ENCODE measurements around the gene SCFD2. TPM values are rescaled to one million over a fixed set of nuclear protein-coding genes. Genes with fewer than 3 reads are reported as not detected.
A peak's percentile ranks its signal among the peaks of the same experiment; 100 is the strongest.

Gene SCFD2
- total RNA-seq, 1 experiment from 2014 or later: 12.4 TPM

DNA sequence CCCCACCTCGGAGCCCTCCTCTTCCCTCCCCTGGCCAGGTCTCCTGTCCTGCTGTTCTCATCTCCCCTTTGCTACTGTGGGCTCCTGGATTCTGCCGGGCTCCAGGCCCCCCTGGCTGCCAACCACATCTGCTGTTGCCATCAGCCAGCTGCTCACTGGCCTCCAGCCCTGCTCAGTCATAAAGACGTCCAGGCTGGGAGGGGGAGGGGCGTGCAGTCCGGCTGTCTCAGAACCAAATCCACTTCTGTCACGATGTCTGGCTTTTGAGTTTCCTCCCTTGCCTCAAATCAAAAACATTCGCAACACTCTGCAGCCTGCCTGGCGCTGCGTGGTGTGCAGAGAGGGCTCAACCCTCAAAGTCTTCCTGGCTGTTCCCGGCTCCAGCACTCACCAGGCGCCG is 496.7 kb downstream of the SCFD2 start (continued):
- TF ChIP-seq, protein P1, sequence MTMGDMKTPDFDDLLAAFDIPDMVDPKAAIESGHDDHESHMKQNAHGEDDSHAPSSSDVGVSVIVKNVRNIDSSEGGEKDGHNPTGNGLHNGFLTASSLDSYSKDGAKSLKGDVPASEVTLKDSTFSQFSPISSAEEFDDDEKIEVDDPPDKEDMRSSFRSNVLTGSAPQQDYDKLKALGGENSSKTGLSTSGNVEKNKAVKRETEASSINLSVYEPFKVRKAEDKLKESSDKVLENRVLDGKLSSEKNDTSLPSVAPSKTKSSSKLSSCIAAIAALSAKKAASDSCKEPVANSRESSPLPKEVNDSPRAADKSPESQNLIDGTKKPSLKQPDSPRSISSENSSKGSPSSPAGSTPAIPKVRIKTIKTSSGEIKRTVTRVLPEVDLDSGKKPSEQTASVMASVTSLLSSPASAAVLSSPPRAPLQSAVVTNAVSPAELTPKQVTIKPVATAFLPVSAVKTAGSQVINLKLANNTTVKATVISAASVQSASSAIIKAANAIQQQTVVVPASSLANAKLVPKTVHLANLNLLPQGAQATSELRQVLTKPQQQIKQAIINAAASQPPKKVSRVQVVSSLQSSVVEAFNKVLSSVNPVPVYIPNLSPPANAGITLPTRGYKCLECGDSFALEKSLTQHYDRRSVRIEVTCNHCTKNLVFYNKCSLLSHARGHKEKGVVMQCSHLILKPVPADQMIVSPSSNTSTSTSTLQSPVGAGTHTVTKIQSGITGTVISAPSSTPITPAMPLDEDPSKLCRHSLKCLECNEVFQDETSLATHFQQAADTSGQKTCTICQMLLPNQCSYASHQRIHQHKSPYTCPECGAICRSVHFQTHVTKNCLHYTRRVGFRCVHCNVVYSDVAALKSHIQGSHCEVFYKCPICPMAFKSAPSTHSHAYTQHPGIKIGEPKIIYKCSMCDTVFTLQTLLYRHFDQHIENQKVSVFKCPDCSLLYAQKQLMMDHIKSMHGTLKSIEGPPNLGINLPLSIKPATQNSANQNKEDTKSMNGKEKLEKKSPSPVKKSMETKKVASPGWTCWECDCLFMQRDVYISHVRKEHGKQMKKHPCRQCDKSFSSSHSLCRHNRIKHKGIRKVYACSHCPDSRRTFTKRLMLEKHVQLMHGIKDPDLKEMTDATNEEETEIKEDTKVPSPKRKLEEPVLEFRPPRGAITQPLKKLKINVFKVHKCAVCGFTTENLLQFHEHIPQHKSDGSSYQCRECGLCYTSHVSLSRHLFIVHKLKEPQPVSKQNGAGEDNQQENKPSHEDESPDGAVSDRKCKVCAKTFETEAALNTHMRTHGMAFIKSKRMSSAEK (CRISPR knock-in tag; IDR thresholded peaks at IDR 0.05; ENCODE audit: borderline replicate concordance): no peak
- TF ChIP-seq, protein P2, sequence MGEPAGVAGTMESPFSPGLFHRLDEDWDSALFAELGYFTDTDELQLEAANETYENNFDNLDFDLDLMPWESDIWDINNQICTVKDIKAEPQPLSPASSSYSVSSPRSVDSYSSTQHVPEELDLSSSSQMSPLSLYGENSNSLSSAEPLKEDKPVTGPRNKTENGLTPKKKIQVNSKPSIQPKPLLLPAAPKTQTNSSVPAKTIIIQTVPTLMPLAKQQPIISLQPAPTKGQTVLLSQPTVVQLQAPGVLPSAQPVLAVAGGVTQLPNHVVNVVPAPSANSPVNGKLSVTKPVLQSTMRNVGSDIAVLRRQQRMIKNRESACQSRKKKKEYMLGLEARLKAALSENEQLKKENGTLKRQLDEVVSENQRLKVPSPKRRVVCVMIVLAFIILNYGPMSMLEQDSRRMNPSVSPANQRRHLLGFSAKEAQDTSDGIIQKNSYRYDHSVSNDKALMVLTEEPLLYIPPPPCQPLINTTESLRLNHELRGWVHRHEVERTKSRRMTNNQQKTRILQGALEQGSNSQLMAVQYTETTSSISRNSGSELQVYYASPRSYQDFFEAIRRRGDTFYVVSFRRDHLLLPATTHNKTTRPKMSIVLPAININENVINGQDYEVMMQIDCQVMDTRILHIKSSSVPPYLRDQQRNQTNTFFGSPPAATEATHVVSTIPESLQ (CRISPR knock-in tag; IDR thresholded peaks at IDR 0.05): no peak
- TF ChIP-seq, protein P3, sequence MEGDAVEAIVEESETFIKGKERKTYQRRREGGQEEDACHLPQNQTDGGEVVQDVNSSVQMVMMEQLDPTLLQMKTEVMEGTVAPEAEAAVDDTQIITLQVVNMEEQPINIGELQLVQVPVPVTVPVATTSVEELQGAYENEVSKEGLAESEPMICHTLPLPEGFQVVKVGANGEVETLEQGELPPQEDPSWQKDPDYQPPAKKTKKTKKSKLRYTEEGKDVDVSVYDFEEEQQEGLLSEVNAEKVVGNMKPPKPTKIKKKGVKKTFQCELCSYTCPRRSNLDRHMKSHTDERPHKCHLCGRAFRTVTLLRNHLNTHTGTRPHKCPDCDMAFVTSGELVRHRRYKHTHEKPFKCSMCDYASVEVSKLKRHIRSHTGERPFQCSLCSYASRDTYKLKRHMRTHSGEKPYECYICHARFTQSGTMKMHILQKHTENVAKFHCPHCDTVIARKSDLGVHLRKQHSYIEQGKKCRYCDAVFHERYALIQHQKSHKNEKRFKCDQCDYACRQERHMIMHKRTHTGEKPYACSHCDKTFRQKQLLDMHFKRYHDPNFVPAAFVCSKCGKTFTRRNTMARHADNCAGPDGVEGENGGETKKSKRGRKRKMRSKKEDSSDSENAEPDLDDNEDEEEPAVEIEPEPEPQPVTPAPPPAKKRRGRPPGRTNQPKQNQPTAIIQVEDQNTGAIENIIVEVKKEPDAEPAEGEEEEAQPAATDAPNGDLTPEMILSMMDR (IDR thresholded peaks at IDR 0.05): no peak
- TF ChIP-seq, protein P4, sequence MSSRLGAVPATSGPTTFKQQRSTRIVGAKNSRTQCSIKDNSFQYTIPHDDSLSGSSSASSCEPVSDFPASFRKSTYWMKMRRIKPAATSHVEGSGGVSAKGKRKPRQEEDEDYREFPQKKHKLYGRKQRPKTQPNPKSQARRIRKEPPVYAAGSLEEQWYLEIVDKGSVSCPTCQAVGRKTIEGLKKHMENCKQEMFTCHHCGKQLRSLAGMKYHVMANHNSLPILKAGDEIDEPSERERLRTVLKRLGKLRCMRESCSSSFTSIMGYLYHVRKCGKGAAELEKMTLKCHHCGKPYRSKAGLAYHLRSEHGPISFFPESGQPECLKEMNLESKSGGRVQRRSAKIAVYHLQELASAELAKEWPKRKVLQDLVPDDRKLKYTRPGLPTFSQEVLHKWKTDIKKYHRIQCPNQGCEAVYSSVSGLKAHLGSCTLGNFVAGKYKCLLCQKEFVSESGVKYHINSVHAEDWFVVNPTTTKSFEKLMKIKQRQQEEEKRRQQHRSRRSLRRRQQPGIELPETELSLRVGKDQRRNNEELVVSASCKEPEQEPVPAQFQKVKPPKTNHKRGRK (CRISPR knock-in tag; IDR thresholded peaks at IDR 0.05; ENCODE audit: borderline replicate concordance): no peak
- TF ChIP-seq, protein P5, sequence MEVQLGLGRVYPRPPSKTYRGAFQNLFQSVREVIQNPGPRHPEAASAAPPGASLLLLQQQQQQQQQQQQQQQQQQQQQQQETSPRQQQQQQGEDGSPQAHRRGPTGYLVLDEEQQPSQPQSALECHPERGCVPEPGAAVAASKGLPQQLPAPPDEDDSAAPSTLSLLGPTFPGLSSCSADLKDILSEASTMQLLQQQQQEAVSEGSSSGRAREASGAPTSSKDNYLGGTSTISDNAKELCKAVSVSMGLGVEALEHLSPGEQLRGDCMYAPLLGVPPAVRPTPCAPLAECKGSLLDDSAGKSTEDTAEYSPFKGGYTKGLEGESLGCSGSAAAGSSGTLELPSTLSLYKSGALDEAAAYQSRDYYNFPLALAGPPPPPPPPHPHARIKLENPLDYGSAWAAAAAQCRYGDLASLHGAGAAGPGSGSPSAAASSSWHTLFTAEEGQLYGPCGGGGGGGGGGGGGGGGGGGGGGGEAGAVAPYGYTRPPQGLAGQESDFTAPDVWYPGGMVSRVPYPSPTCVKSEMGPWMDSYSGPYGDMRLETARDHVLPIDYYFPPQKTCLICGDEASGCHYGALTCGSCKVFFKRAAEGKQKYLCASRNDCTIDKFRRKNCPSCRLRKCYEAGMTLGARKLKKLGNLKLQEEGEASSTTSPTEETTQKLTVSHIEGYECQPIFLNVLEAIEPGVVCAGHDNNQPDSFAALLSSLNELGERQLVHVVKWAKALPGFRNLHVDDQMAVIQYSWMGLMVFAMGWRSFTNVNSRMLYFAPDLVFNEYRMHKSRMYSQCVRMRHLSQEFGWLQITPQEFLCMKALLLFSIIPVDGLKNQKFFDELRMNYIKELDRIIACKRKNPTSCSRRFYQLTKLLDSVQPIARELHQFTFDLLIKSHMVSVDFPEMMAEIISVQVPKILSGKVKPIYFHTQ (CRISPR knock-in tag; IDR thresholded peaks at IDR 0.05): no peak
- TF ChIP-seq KAT7 (CRISPR knock-in tag; IDR thresholded peaks at IDR 0.05; ENCODE audit: borderline replicate concordance): no peak

DNA sequence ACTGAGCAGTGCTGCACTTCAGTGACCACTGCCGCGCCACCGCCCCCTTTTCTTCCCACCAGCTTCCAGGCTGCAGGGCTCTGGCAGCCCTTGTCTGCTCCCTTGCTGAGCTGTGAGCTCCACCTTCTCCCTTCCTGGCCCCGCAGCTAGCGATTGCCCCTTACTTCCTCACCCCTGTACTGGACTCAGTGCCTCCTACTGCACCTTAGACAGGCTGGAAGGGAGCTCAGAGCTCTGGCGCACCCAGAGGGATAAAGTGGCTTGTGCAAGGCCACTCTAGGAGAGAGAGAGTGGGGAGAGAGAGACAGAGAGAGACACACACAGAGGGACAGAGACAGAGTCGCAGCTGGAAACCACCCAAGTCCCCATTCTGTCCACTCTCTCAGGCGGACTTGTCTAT is 497.7 kb downstream of the SCFD2 start:
- ChIA-PET POLR2A (interaction anchor here (0.5 to 1.8 kb wide), 5 partner anchors 39 to 313 kb away, joined by 3 to 8 read pairs (median 3); no protein-coding TSS in a partner anchor), CTCF (interaction anchor here (0.5 to 2.6 kb wide), 17 partner anchors 9 to 280 kb away, joined by 3 to 14 read pairs (median 4); no protein-coding TSS in a partner anchor)
- DNase-seq (ENCODE audit: low spot score): peak; percentile 56
- no peak for TF ChIP-seq GTF2I (CRISPR knock-in tag; conservative IDR thresholded peaks at IDR 0.05)
- TF ChIP-seq JAZF1 (CRISPR knock-in tag; IDR thresholded peaks at IDR 0.05): no peak
- no peak for TF ChIP-seq SP1 (CRISPR knock-in tag; conservative IDR thresholded peaks at IDR 0.05)
- TF ChIP-seq, protein P6, sequence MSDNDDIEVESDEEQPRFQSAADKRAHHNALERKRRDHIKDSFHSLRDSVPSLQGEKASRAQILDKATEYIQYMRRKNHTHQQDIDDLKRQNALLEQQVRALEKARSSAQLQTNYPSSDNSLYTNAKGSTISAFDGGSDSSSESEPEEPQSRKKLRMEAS (CRISPR knock-in tag; IDR thresholded peaks at IDR 0.05): 0 out of 2 replicates have a peak, but pooled peaks have one; percentile 21
- TF ChIP-seq ZNF423 (CRISPR knock-in tag; IDR thresholded peaks at IDR 0.05): no peak
- no peak for TF ChIP-seq ZNF138 (CRISPR knock-in tag; conservative IDR thresholded peaks at IDR 0.05)
- Mint-ChIP-seq H3K9me3 (no peaks in the 10 kb centered on the region), H3K4me1 (peaks cover 83% of the 10 kb centered on the region), H3K4me3 (no peak overlapping the region), H3K36me3 (peaks cover 45% of the 10 kb centered on the region), H3K27me3 (ENCODE audit: low read depth) (no peaks in the 10 kb centered on the region), H3K27ac (peak overlapping the region; percentile 79)
- peak; percentile 77 for ATAC-seq

Measured in WTC11 (cell line).